ENCODE data around the gene NEO1. TPM values are rescaled to one million over a fixed set of nuclear protein-coding genes. Genes with fewer than 3 reads are reported as not detected.
"Not testable (repeated sequence)": the region's sequence is repeated elsewhere in the genome, so short reads cannot be mapped to it uniquely, and the experiment has no call there.

NEO1 gene
- total and polyA plus RNA-seq, 5 donors, result 7.5 to 17.2 (median 15.6) TPM

DNA sequence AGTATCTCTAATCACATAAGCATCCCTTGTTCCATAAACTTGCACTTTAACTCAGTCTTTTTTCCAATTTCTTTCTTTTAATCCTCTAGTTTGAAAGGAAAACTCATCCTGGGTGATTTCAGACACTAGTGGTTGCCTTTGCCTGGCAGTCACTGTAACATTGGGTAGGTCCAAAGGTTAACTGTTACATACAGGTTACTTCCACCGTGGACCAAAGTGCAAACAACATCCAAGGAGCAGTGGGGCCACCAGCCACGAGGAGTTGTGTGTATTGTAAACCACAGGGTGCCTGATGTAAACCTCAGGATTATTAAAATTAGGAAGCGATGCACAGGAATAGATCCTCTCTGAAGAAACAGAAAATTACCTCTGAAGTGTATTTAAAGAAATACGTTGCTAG lies 241.5 kb downstream of the NEO1 start:
- Histone ChIP-seq H3K4me3 (ENCODE audit: low read length) (no peak overlapping the region), H3K27me3 (ENCODE audit: control insufficient read depth, insufficient read depth) (no peaks in the 10 kb centered on the region), H3K9me3 (ENCODE audit: control insufficient read depth, low read length) (no peaks in the 10 kb centered on the region), H3K27ac (ENCODE audit: low read length) (no peak overlapping the region), H3K4me1 (ENCODE audit: control insufficient read depth, insufficient read depth, low read length) (no peaks in the 10 kb centered on the region)
- intact Hi-C loops (cut with DNase I), result no loop called here
- ATAC-seq (no peak), DNase-seq (no peak)
- WGBS, result 84% methylated on average over 4 of the region's 4 CpGs

DNA sequence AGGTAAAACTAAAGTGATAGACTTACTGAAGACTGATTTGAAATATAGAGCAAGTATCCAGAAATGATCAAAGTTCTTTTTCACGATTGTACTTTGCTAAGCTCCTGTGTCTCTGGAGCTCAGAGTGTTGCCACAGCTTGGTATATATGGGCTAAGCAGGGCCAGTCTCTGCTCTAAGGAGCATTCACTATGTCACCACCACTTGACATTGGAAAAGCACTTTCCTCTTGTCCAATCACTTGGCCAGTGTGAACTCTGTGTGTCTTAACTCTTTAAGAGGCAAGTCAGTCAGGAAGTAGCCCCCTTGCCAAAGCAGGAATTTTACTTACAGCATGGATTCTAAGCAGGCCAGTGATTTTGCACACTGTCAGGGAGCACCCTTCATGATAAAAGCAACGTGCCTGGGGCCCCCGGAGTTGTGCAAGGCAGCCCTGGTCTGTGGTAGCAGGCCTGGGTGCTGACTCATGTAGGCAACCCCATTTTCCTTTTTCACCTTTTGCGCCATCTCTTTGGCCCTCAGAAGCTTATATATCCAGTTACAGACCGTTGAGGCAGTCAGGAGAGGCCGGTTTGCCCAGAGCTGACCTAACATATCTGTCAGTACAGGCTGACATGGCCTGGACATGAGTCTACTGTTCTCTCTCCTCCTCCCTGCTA lies 243.5 kb downstream of the NEO1 start:
- no peaks in the 10 kb centered on the region for H3K4me1 ChIP-seq (ENCODE audit: control insufficient read depth, insufficient read depth, low read length)
- 77% methylated on average over 6 of the region's 6 CpGs for WGBS
- H3K27ac ChIP-seq (ENCODE audit: low read length), result no peak overlapping the region
- no peak overlapping the region for H3K4me3 ChIP-seq (ENCODE audit: low read length)
- DNase-seq (no peak), ATAC-seq (no peak)
- intact Hi-C loops (cut with DNase I), result no loop called here
- no peaks in the 10 kb centered on the region for H3K27me3 ChIP-seq (ENCODE audit: control insufficient read depth, insufficient read depth)
- no peaks in the 10 kb centered on the region for H3K9me3 ChIP-seq (ENCODE audit: control insufficient read depth, low read length)

DNA sequence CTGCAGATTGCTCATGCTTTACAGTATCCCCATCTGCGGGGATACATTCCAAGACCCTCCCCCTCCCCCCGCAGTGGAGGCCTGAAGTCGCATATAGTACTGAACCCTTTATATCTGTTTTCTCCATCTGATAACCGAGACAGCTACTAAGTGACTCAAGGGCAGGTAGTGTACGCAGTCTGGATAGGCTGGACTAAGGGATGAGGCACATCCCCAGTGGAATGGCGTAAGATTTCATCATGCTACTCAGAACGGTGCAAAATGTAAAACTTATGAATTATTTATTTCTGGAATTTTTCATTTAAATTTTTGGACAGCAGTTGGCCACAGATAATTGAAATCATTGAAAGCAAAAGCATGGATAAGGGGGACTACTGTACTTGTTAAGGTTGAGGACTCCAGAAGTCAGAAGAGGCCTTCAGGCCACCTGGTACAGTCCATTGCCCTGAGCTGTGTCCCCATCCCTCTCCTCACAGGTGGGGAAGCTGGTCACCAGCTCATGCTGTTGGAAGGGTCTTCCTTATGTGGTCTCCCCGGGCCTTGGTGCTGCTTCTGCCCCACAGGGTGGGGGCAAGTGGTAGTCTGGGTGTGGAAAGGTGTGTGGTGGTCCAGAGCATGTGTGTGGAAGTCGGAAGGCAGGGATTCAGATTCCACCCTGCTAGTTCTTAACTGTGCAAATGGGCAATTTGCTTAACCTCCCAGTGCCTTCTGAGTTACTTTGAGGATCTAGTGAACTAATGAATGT lies 244.5 kb downstream of the NEO1 start:
- ATAC-seq (no peak), DNase-seq (no peak)
- Histone ChIP-seq H3K4me3 (ENCODE audit: low read length) (no peak overlapping the region), H3K27me3 (ENCODE audit: control insufficient read depth, insufficient read depth) (no peaks in the 10 kb centered on the region), H3K27ac (ENCODE audit: low read length) (no peak overlapping the region), H3K4me1 (ENCODE audit: control insufficient read depth, insufficient read depth, low read length) (no peaks in the 10 kb centered on the region), H3K9me3 (ENCODE audit: control insufficient read depth, low read length) (no peaks in the 10 kb centered on the region)
- 83% methylated on average over 9 of the region's 9 CpGs for WGBS
- intact Hi-C loops (cut with DNase I), result no loop called here

DNA sequence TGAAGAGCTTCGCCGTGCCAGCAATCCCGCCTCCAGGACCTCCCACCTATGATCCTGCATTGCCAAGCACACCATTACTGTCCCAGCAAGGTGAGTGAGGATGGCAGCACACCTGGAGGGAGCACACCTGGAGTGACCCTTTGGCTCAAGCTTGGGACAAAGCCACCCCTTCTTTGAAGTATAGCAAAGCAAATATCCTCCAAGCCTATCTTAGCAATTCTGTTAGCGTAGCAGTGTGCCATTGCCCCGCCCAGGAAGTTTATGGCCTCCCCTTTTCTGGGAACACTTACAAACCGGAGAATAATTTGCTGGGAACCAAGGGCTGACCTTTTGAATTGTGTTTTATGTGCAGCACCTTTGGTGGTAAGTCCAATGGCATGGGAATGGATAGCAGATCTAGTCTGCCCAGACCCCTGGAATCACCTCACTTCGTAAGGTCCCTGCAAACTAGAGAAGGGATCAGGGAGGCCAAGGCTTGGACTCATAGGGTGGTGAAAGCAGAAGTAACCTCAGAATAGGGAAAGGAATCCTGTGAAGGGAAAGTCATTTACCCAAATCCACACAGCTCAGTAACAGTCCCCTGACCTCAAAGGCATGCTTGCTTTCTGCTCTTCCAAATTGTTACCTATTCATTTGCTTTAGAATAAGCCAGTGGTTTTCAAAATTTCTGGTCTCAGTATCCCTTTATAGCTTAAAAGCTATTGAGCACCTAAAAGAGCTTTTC lies 246.4 kb downstream of the NEO1 start:
- no peaks in the 10 kb centered on the region for H3K4me1 ChIP-seq (ENCODE audit: control insufficient read depth, insufficient read depth, low read length)
- 84% methylated on average over 7 of the region's 7 CpGs for WGBS
- no peak for ATAC-seq
- intact Hi-C loops (cut with DNase I), result no loop called here
- no peak for DNase-seq
- no peak overlapping the region for H3K4me3 ChIP-seq (ENCODE audit: low read length)
- no peaks in the 10 kb centered on the region for H3K27me3 ChIP-seq (ENCODE audit: control insufficient read depth, insufficient read depth)
- H3K9me3 ChIP-seq (ENCODE audit: control insufficient read depth, low read length), result no peaks in the 10 kb centered on the region
- H3K27ac ChIP-seq (ENCODE audit: low read length), result no peak overlapping the region

DNA sequence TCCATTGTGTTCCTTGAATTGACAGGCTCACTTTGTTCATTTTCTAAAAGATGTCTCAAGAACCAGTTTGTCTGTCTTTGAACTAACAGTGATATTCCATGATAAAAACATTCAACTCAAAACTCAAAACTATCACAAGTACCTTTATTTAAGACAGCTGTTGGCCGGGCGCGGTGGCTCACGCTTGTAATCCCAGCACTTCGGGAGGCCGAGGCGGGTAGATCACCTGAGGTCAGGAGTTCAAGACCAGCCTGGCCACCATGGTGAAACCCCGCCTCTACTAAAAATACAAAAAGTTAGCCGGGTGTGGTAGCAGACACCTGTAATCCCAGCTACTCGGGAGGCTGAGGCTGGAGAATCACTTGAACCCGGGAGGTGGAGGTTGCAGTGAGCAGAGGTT lies 248.0 kb downstream of the NEO1 start:
- ATAC-seq; H3K27me3 ChIP-seq (ENCODE audit: control insufficient read depth, insufficient read depth); H3K4me1 ChIP-seq (ENCODE audit: control insufficient read depth, insufficient read depth, low read length); H3K4me3 ChIP-seq (ENCODE audit: low read length); H3K9me3 ChIP-seq (ENCODE audit: control insufficient read depth, low read length); H3K27ac ChIP-seq (ENCODE audit: low read length); DNase-seq: not testable (repeated sequence)
- intact Hi-C loops (cut with DNase I), result loop anchor here in 3 of 4 donors (10.0 kb wide), 3 partner anchors 255 to 405 kb away; partner anchors contain the start of gene NPTN (in 3 of the 3)
- WGBS, result 90% methylated on average over 11 of the region's 11 CpGs

DNA sequence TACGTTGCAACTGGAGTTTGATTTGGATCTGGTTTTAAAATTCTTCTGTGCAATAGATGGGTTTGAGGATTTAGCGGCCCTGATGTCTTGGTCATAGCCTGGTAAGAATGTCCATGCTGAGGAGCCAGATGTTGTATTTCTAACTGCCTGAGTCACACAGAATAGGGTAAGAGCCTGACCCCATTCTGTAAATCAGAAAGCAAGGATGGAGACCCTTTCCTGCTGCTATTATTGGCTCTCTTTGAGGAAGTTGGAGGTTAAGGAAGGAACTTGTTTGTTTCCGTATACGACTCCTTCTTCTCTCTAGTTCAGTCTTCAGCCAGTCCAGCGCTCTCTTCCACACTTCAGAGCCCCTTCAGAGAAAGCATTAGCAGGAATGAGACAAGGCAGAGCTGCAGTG lies 251.4 kb downstream of the NEO1 start:
- no peak for DNase-seq
- intact Hi-C loops (cut with DNase I), result loop anchor here in 3 of 4 donors (10.0 kb wide), 3 partner anchors 251 to 401 kb away; partner anchors contain the start of gene NPTN (in 3 of the 3)
- 68% methylated on average over 5 of the region's 5 CpGs for WGBS
- Histone ChIP-seq H3K4me3 (ENCODE audit: low read length) (no peak overlapping the region), H3K4me1 (ENCODE audit: control insufficient read depth, insufficient read depth, low read length) (no peaks in the 10 kb centered on the region), H3K9me3 (ENCODE audit: control insufficient read depth, low read length) (no peaks in the 10 kb centered on the region), H3K27me3 (ENCODE audit: control insufficient read depth, insufficient read depth) (no peaks in the 10 kb centered on the region), H3K27ac (ENCODE audit: low read length) (no peak overlapping the region)
- ATAC-seq, result no peak

DNA sequence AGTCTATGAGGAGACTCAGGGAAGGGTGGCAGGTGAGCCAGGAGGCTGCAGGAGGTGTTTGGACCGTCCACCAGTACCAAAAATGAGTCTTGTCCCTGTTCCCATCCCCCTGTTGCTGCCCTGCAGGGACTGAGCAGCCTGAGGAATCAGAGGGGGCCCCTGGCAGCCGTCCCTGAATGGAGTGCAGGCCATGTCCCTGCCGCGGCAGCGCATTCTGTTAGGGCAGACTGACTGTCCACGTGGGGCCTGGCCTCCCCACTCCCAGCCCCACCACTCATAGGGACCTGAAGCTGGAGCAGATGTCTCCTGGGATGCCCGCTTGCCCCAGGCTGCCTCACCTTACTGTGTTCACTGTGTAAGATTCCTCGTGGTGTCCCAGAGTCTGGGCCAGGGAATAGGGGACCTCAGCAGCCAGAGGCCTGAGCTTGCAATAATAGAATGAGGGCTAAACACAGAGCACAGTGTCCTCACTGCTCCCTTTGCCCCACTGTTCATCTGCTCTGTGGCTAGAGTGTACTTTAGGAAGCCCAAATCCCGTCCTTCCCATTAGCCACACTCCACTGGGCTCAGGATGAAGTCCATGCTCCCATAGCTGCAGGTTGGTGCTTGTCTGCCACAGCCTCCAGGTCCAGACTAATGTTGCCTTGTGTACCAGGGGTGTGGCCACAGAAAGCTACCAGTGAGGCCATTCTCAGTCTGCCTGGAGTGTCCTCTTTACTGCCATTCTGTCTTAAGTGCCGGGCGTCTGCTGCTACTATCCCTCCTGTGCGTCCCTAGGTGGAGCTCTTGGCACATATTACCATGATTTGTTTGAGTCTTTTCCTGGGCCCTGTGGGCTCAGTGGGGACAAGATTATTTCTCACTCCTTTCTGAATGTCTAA lies 253.3 kb downstream of the NEO1 start:
- no peak overlapping the region for H3K27ac ChIP-seq (ENCODE audit: low read length)
- H3K4me3 ChIP-seq (ENCODE audit: low read length), result no peak overlapping the region
- ATAC-seq, result peak; percentile 64 to 74
- H3K9me3 ChIP-seq (ENCODE audit: control insufficient read depth, low read length), result no peaks in the 10 kb centered on the region
- H3K27me3 ChIP-seq (ENCODE audit: control insufficient read depth, insufficient read depth), result no peaks in the 10 kb centered on the region
- 72% methylated on average over 12 of the region's 12 CpGs for WGBS
- intact Hi-C loops (cut with DNase I), result loop anchor here in 3 of 4 donors (10.0 kb wide), 3 partner anchors 249 to 399 kb away; partner anchors contain the start of gene NPTN (in 3 of the 3)
- H3K4me1 ChIP-seq (ENCODE audit: control insufficient read depth, insufficient read depth, low read length), result no peaks in the 10 kb centered on the region
- DNase-seq, result no peak

DNA sequence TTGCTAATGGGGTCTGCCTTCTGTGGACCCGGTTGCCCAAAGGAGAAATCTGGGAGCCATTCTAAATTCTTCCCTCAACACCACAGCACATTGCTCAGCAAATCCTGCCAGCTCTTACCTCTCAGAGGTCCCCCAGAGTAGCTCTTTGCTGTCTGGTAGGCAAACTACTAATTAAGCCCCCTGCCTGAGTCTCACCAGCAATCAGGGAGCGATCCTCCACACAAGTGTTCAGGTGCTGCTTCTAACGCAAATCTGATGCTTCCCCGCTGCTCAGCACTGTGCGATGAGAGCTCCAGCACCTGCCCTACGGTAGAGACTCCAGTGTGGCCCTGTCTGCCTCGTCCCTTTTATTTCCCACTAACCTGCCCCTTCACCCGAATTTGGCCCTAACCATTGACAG lies 256.0 kb downstream of the NEO1 start:
- Histone ChIP-seq H3K9me3 (ENCODE audit: control insufficient read depth, low read length) (no peaks in the 10 kb centered on the region), H3K4me1 (ENCODE audit: control insufficient read depth, insufficient read depth, low read length) (no peaks in the 10 kb centered on the region), H3K27ac (ENCODE audit: low read length) (no peak overlapping the region), H3K4me3 (ENCODE audit: low read length) (no peak overlapping the region), H3K27me3 (ENCODE audit: control insufficient read depth, insufficient read depth) (no peaks in the 10 kb centered on the region)
- ATAC-seq (no peak), DNase-seq (no peak)
- 91% methylated on average over 8 of the region's 8 CpGs for WGBS
- intact Hi-C loops (cut with DNase I), result loop anchor here in 3 of 4 donors (10.0 kb wide), 3 partner anchors 246 to 396 kb away; partner anchors contain the start of gene NPTN (in 3 of the 3)

DNA sequence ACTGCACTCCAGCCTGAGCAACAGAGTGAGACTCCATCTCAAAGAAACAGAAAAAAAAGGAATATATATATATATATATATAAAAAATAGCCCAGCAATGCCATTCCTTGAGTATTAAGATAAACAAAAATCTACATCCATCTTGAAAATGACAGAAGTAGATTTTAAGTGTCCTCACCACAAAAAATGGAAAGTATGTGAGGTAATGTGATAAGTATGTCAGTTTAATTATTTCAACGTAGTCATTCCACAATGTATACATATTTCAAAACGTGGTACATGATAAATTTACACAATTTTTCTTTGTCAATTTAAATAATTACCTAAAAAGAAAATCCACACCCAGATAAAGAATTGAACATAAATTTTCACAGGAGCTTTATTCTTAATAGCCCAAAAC lies 261.6 kb downstream of the NEO1 start:
- no peak for ATAC-seq
- no peak for DNase-seq
- no peaks in the 10 kb centered on the region for H3K27me3 ChIP-seq (ENCODE audit: control insufficient read depth, insufficient read depth)
- no peak overlapping the region for H3K27ac ChIP-seq (ENCODE audit: low read length)
- no peak overlapping the region for H3K4me3 ChIP-seq (ENCODE audit: low read length)
- intact Hi-C loops (cut with DNase I), result no loop called here
- 57% methylated on average over 2 of the region's 2 CpGs for WGBS
- H3K4me1 ChIP-seq (ENCODE audit: control insufficient read depth, insufficient read depth, low read length), result no peaks in the 10 kb centered on the region
- H3K9me3 ChIP-seq (ENCODE audit: control insufficient read depth, low read length), result no peaks in the 10 kb centered on the region

DNA sequence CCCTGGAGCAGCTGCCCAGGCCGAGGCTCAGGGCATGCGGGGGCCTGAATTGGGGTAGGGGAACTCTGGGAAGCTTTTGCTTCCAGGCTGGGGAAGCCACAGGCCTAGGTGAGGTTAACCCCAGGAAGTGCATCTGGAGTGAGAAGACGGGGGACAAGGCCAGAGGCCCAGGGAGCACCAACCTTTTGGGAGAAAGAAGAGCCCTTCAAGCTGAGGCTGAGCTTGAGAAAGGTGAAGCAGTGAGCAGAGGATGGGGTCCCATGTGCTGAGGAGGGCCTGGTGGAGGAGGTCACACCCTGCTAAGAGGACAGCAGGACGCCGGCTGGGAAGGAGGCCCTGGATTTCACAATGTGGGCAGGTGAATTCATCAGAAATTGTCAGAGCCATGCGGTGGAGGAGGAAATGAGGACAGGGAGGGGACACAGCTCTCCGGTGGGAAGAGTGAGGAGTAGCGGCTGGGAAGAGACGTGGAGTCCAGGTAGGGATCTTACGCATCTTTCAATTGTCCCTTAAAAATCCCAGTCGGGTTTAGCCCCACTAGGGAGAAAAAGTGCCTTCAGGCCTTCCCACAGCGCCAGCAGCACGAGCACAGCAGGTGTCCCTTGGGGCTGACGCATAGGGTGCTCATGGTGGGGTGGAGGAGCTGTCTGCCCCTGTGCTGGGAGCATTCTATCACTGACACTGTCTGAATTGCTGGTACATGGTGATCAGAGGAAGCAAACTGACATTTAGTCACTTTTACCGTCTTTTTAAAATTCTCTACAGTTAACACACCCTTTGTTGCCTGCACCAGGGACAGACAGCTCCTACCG lies 265.6 kb downstream of the NEO1 start:
- Histone ChIP-seq H3K4me1 (ENCODE audit: control insufficient read depth, insufficient read depth, low read length) (no peaks in the 10 kb centered on the region), H3K27me3 (ENCODE audit: control insufficient read depth, insufficient read depth) (no peaks in the 10 kb centered on the region), H3K27ac (ENCODE audit: low read length) (no peak overlapping the region), H3K9me3 (ENCODE audit: control insufficient read depth, low read length) (no peaks in the 10 kb centered on the region), H3K4me3 (ENCODE audit: low read length) (no peak overlapping the region)
- ATAC-seq, result no peak
- DNase-seq, result no peak
- intact Hi-C loops (cut with DNase I), result no loop called here
- WGBS, result 74% methylated on average over 16 of the region's 16 CpGs
